ENCODE results near the gene ANKRD11. TPM values are rescaled to one million over a fixed set of nuclear protein-coding genes. Genes with fewer than 3 reads are reported as not detected.
A peak's percentile ranks its signal among the peaks of the same experiment; 100 is the strongest.

ANKRD11 gene
- total and polyA plus RNA-seq, 12 donors: 47.7 to 93.6 (median 66.2) TPM

GRCh38 chr16:89426736-89427530, 63.4 kb downstream of the ANKRD11 start:
- ATAC-seq (no peak), DNase-seq (no peak)
- H3K4me3 ChIP-seq: no peak overlapping the region
- intact Hi-C loops (cut with DNase I): loop anchor here in 2 of 10 donors (10.0 kb wide), 1 partner anchor 58 kb away; no protein-coding TSS in a partner anchor
- H3K27ac ChIP-seq: no peak overlapping the region
- H3K36me3 ChIP-seq: peaks cover 0 to 4% (median 0%) of the 10 kb centered on the region in 9 donors
- no peak for TF ChIP-seq CTCF (IDR thresholded peaks at IDR 0.05)
- H3K4me1 ChIP-seq: peaks cover 24 to 73% (median 56%) of the 10 kb centered on the region in 9 donors
- no peaks in the 10 kb centered on the region for H3K27me3 ChIP-seq
- no peaks in the 10 kb centered on the region for H3K9me3 ChIP-seq
- WGBS, 2 donors: 91% methylated on average over 10 of the region's 10 CpGs

- DNase-seq (no peak), ATAC-seq (no peak)
- Histone ChIP-seq H3K27ac (peak overlapping the region in 2 of 10 donors; percentile 17 to 19), H3K9me3 (no peaks in the 10 kb centered on the region), H3K4me3 (no peak overlapping the region), H3K4me1 (peaks cover 13 to 65% (median 46%) of the 10 kb centered on the region in 9 donors), H3K27me3 (no peaks in the 10 kb centered on the region), H3K36me3 (peaks cover 0 to 4% (median 0%) of the 10 kb centered on the region in 9 donors)
- intact Hi-C loops (cut with DNase I): loop anchor here in 2 of 10 donors (10.0 kb wide), 1 partner anchor 59 kb away; no protein-coding TSS in a partner anchor
- WGBS, 2 donors: 62 to 67% methylated on average over 10 of the region's 10 CpGs
- TF ChIP-seq CTCF (IDR thresholded peaks at IDR 0.05): no peak
These were observed 64.8 kb downstream of the ANKRD11 start for GRCh38 chr16:89425523-89425922.

GRCh38 chr16:89423681-89424260, 66.6 kb downstream of the ANKRD11 start:
- Histone ChIP-seq H3K4me3 (no peak overlapping the region), H3K27me3 (no peaks in the 10 kb centered on the region), H3K27ac (peak overlapping the region in 1 of 10 donors; percentile 29), H3K9me3 (no peaks in the 10 kb centered on the region), H3K4me1 (peaks cover 12 to 70% (median 56%) of the 10 kb centered on the region in 9 donors), H3K36me3 (peaks cover 0 to 9% (median 0%) of the 10 kb centered on the region in 9 donors)
- no peak for TF ChIP-seq CTCF (IDR thresholded peaks at IDR 0.05)
- DNase-seq (no peak), ATAC-seq (no peak)
- intact Hi-C loops (cut with DNase I): loop anchor here in 2 of 10 donors (10.0 kb wide), 1 partner anchor 61 kb away; no protein-coding TSS in a partner anchor
- WGBS, 2 donors: 80 to 86% methylated on average over 21 of the region's 21 CpGs

- DNase-seq (no peak), ATAC-seq (peak; percentile 24 to 51 (median 40))
- Histone ChIP-seq H3K4me1 (peaks cover 12 to 77% (median 60%) of the 10 kb centered on the region in 9 donors), H3K4me3 (peak overlapping the region in 1 of 10 donors; percentile 6), H3K36me3 (peaks cover 0 to 9% (median 0%) of the 10 kb centered on the region in 9 donors), H3K9me3 (no peaks in the 10 kb centered on the region), H3K27ac (peak overlapping the region in 8 of 10 donors; percentile 2 to 61 (median 26)), H3K27me3 (no peaks in the 10 kb centered on the region)
- WGBS, 2 donors: 37 to 41% methylated on average over 16 of the region's 16 CpGs
- TF ChIP-seq CTCF (IDR thresholded peaks at IDR 0.05): no peak
- intact Hi-C loops (cut with DNase I): loop anchor here in 2 of 10 donors (10.0 kb wide), 1 partner anchor 62 kb away; no protein-coding TSS in a partner anchor
These were observed 67.3 kb downstream of the ANKRD11 start for GRCh38 chr16:89422905-89423630.

Measured in heart right ventricle (tissue), 16 donors.